ENCODE results near the gene EPHA4.

EPHA4 gene

GRCh38 chr2:221503965-221504364 is 68.1 kb downstream of the EPHA4 start:
- FAIRE-seq (no peak), DNase-seq (ENCODE audit: insufficient read length, low spot score) (no peak)
- TF ChIP-seq POU2F2 (IDR thresholded peaks at IDR 0.05; ENCODE audit: low read depth, low read length) = no peak
- no peak for TF ChIP-seq POLR2A (IDR thresholded peaks at IDR 0.05; ENCODE audit: low read depth, low read length)
- TF ChIP-seq POLR2AphosphoS5 (IDR thresholded peaks at IDR 0.05; ENCODE audit: low read depth, low read length) = no peak
- no peak for TF ChIP-seq PAX5 (IDR thresholded peaks at IDR 0.05; ENCODE audit: insufficient read depth, low read length, severe bottlenecking)
- TF ChIP-seq SPI1 (IDR thresholded peaks at IDR 0.05; ENCODE audit: low read depth, low read length) = no peak
- no peak for TF ChIP-seq TAF1 (IDR thresholded peaks at IDR 0.05; ENCODE audit: low read depth, low read length)

GRCh38 chr2:221502270-221503010 is 69.7 kb downstream of the EPHA4 start:
- FAIRE-seq (no peak), DNase-seq (ENCODE audit: insufficient read length, low spot score) (no peak)
- TF ChIP-seq TAF1 (IDR thresholded peaks at IDR 0.05; ENCODE audit: low read depth, low read length) = no peak
- TF ChIP-seq SPI1 (IDR thresholded peaks at IDR 0.05; ENCODE audit: low read depth, low read length) = no peak

- FAIRE-seq (no peak), DNase-seq (ENCODE audit: insufficient read length, low spot score) (no peak)
- TF ChIP-seq POU2F2 (IDR thresholded peaks at IDR 0.05; ENCODE audit: low read depth, low read length) (no peak), POLR2A (IDR thresholded peaks at IDR 0.05; ENCODE audit: low read depth, low read length) (no peak), TAF1 (IDR thresholded peaks at IDR 0.05; ENCODE audit: low read depth, low read length) (no peak), SPI1 (IDR thresholded peaks at IDR 0.05; ENCODE audit: low read depth, low read length) (no peak), POLR2AphosphoS5 (IDR thresholded peaks at IDR 0.05; ENCODE audit: low read depth, low read length) (no peak), PAX5 (IDR thresholded peaks at IDR 0.05; ENCODE audit: insufficient read depth, low read length, severe bottlenecking) (no peak)
Observed at GRCh38 chr2:221501883-221502269, 70.2 kb downstream of the EPHA4 start.

GRCh38 chr2:221501210-221501882 is 70.8 kb downstream of the EPHA4 start:
- no peak for DNase-seq (ENCODE audit: insufficient read length, low spot score)
- no peak for TF ChIP-seq SPI1 (IDR thresholded peaks at IDR 0.05; ENCODE audit: low read depth, low read length)
- FAIRE-seq = no peak

GRCh38 chr2:221500501-221501209 is 71.4 kb downstream of the EPHA4 start:
- TF ChIP-seq POLR2A (IDR thresholded peaks at IDR 0.05; ENCODE audit: low read depth, low read length) (no peak), POU2F2 (IDR thresholded peaks at IDR 0.05; ENCODE audit: low read depth, low read length) (no peak), POLR2AphosphoS5 (IDR thresholded peaks at IDR 0.05; ENCODE audit: low read depth, low read length) (no peak), TAF1 (IDR thresholded peaks at IDR 0.05; ENCODE audit: low read depth, low read length) (no peak), SPI1 (IDR thresholded peaks at IDR 0.05; ENCODE audit: low read depth, low read length) (no peak), PAX5 (IDR thresholded peaks at IDR 0.05; ENCODE audit: insufficient read depth, low read length, severe bottlenecking) (no peak)
- FAIRE-seq = no peak
- no peak for DNase-seq (ENCODE audit: insufficient read length, low spot score)

GRCh38 chr2:221495731-221496130 is 76.4 kb downstream of the EPHA4 start:
- FAIRE-seq (no peak), DNase-seq (ENCODE audit: insufficient read length, low spot score) (no peak)
- TF ChIP-seq PAX5 (IDR thresholded peaks at IDR 0.05; ENCODE audit: insufficient read depth, low read length, severe bottlenecking) (no peak), SPI1 (IDR thresholded peaks at IDR 0.05; ENCODE audit: low read depth, low read length) (no peak), POU2F2 (IDR thresholded peaks at IDR 0.05; ENCODE audit: low read depth, low read length) (no peak), POLR2A (IDR thresholded peaks at IDR 0.05; ENCODE audit: low read depth, low read length) (no peak), POLR2AphosphoS5 (IDR thresholded peaks at IDR 0.05; ENCODE audit: low read depth, low read length) (no peak), TAF1 (IDR thresholded peaks at IDR 0.05; ENCODE audit: low read depth, low read length) (no peak)

GRCh38 chr2:221494556-221494955 is 77.5 kb downstream of the EPHA4 start:
- TF ChIP-seq SPI1 (IDR thresholded peaks at IDR 0.05; ENCODE audit: low read depth, low read length) (no peak), POU2F2 (IDR thresholded peaks at IDR 0.05; ENCODE audit: low read depth, low read length) (no peak), POLR2A (IDR thresholded peaks at IDR 0.05; ENCODE audit: low read depth, low read length) (no peak), PAX5 (IDR thresholded peaks at IDR 0.05; ENCODE audit: insufficient read depth, low read length, severe bottlenecking) (no peak), POLR2AphosphoS5 (IDR thresholded peaks at IDR 0.05; ENCODE audit: low read depth, low read length) (no peak), TAF1 (IDR thresholded peaks at IDR 0.05; ENCODE audit: low read depth, low read length) (no peak)
- no peak for FAIRE-seq
- DNase-seq (ENCODE audit: insufficient read length, low spot score) = no peak

GRCh38 chr2:221493391-221493790 is 78.7 kb downstream of the EPHA4 start:
- no peak for FAIRE-seq
- TF ChIP-seq POLR2AphosphoS5 (IDR thresholded peaks at IDR 0.05; ENCODE audit: low read depth, low read length) = no peak
- no peak for TF ChIP-seq TAF1 (IDR thresholded peaks at IDR 0.05; ENCODE audit: low read depth, low read length)
- no peak for TF ChIP-seq POLR2A (IDR thresholded peaks at IDR 0.05; ENCODE audit: low read depth, low read length)
- TF ChIP-seq SPI1 (IDR thresholded peaks at IDR 0.05; ENCODE audit: low read depth, low read length) = no peak
- TF ChIP-seq PAX5 (IDR thresholded peaks at IDR 0.05; ENCODE audit: insufficient read depth, low read length, severe bottlenecking) = no peak
- no peak for TF ChIP-seq POU2F2 (IDR thresholded peaks at IDR 0.05; ENCODE audit: low read depth, low read length)

GRCh38 chr2:221492636-221493035 is 79.5 kb downstream of the EPHA4 start:
- no peak for FAIRE-seq
- TF ChIP-seq SPI1 (IDR thresholded peaks at IDR 0.05; ENCODE audit: low read depth, low read length) = no peak
- no peak for TF ChIP-seq PAX5 (IDR thresholded peaks at IDR 0.05; ENCODE audit: insufficient read depth, low read length, severe bottlenecking)
- no peak for TF ChIP-seq TAF1 (IDR thresholded peaks at IDR 0.05; ENCODE audit: low read depth, low read length)
- TF ChIP-seq POLR2AphosphoS5 (IDR thresholded peaks at IDR 0.05; ENCODE audit: low read depth, low read length) = no peak
- TF ChIP-seq POU2F2 (IDR thresholded peaks at IDR 0.05; ENCODE audit: low read depth, low read length) = no peak
- no peak for TF ChIP-seq POLR2A (IDR thresholded peaks at IDR 0.05; ENCODE audit: low read depth, low read length)
- no peak for DNase-seq (ENCODE audit: insufficient read length, low spot score)

More at GRCh38 chr2:221493391-221493790, 78.7 kb downstream of the EPHA4 start:
- no peak for DNase-seq (ENCODE audit: insufficient read length, low spot score)
